Right ventricle myocardium inferior (tissue), 1 donor: ENCODE results near the gene SLC35A5. TPM values are rescaled to one million over a fixed set of nuclear protein-coding genes. Genes with fewer than 3 reads are reported as not detected.

Source experiments
- total RNA-seq: library from RNA; stranded (reverse); fragmentation: NEBNext Ultra II Directional; extraction: Animal tissue kit (Norgen Biotek cat#: 25700); gene quantifications from one replicate; pipeline ENCODE4 v1.2.1, GENCODE V29; 2021
- donor health status: DM: no; HTN: yes; CAD: no; lungs with severe emphysema.

Gene SLC35A5
- total RNA-seq, 1 donor from 2014 or later = 14.6 TPM

Other genes with a start within 250 kb of the SLC35A5 start
- gene CD200, start 228.9 kb upstream of the SLC35A5 start, total RNA-seq = 0.92 TPM
- 0.14 TPM for gene BTLA, start 62.6 kb upstream of the SLC35A5 start, total RNA-seq
- 38.2 TPM for gene ATG3, start 83 bp upstream of the SLC35A5 start, total RNA-seq
- 78.2 TPM for gene CCDC80, start 79.1 kb downstream of the SLC35A5 start, total RNA-seq